Measurements from ENCODE around the gene OR6B1. TPM values are rescaled to one million over a fixed set of nuclear protein-coding genes. Genes with fewer than 3 reads are reported as not detected.

OR6B1 gene
- total and polyA plus RNA-seq, 9 of the 15 experiments (the other 6 are each of a cell fraction or from before 2014, with no cell fraction given), result not detected

GRCh38 chr7:144006029-144006691 lies 6.0 kb downstream of the OR6B1 start:
- Histone ChIP-seq H3K36me3 (ENCODE audit: control insufficient read depth, insufficient read depth, low read length) (no peaks in the 10 kb centered on the region), H3K9me1 (ENCODE audit: control insufficient read depth, insufficient read depth, low read length) (no peaks in the 10 kb centered on the region), H3K4me2 (ENCODE audit: insufficient read depth, low read length) (no peak overlapping the region), H3K4me3 (no peak overlapping the region), H3K27ac (ENCODE audit: extremely low read depth, low read depth, low read length) (no peak overlapping the region), H2AFZ (ENCODE audit: low read depth, low read length) (no peak overlapping the region), H3K79me2 (ENCODE audit: control insufficient read depth, insufficient read depth, low read length) (no peaks in the 10 kb centered on the region), H3K9me3 (replicated peaks; ENCODE audit: control insufficient read depth, insufficient read depth, low read depth, low read length) (peaks cover 2% of the 10 kb centered on the region; the same call in 1 of the 2 replicates), H3K9ac (ENCODE audit: insufficient read depth in 1 of 2, low read depth in 2 of 2, low read length in 2 of 2) (no peak overlapping the region), H3K4me1 (replicated peaks in 1 of 2; ENCODE audit: control insufficient read depth in 2 of 2, insufficient read depth in 2 of 2, low read length in 2 of 2) (no peaks in the 10 kb centered on the region), H4K20me1 (replicated peaks; ENCODE audit: control insufficient read depth, insufficient read depth, low read length) (no peaks in the 10 kb centered on the region), H3K27me3 (ENCODE audit: control insufficient read depth in 2 of 2, insufficient read depth in 2 of 2, low read length in 2 of 2) (0 out of 5 replicates have a peak, but pooled peaks cover 0 to 3% of the 10 kb centered on the region in 2 experiments)
- intact Hi-C loops (cut with micrococcal nuclease), result no loop called here
- no TSS peak for BruUV-seq (replicated peaks)
- CTCF ChIA-PET (ENCODE audit: low intra/inter-chr PET ratio), result no interaction called here
- in situ Hi-C loops (cut with MboI), result no loop called here
- WGBS (ENCODE audit: insufficient coverage, low coverage, missing lambda C conversion rate), result 0% methylated on average over 1 of the region's 1 CpG
- POLR2A ChIA-PET, result no interaction called here
- FAIRE-seq, result no peak
- ATAC-seq, result no peak
- TF ChIP-seq HMG20A (CRISPR knock-in tag; conservative IDR thresholded peaks at IDR 0.05) (no peak), DPF2 (IDR thresholded peaks at IDR 0.05) (no peak), REST (IDR thresholded peaks at IDR 0.05; ENCODE audit: borderline replicate concordance) (no peak), REST (CRISPR knock-in tag; IDR thresholded peaks at IDR 0.05; ENCODE audit: low read depth) (no peak), HDAC6 (IDR thresholded peaks at IDR 0.05; ENCODE audit: low read depth, low read length) (no peak), SIN3A (IDR thresholded peaks at IDR 0.05; ENCODE audit: borderline replicate concordance in 2 of 2, control insufficient read depth in 1 of 2, low read depth in 2 of 2, low read length in 2 of 2) (no peak), SETDB1 (IDR thresholded peaks at IDR 0.05; ENCODE audit: low read length) (no peak), TCF3 (CRISPR knock-in tag; IDR thresholded peaks at IDR 0.05) (no peak), ILK (tag; IDR thresholded peaks at IDR 0.05; ENCODE audit: borderline replicate concordance, low read depth) (no peak), CEBPB (tag; IDR thresholded peaks at IDR 0.05) (no peak), MTA3 (IDR thresholded peaks at IDR 0.05; ENCODE audit: borderline replicate concordance) (no peak), ZNF316 (IDR thresholded peaks at IDR 0.05) (no peak), BACH1 (tag; IDR thresholded peaks at IDR 0.05) (no peak)
- no peak for DNase-seq (ENCODE audit: extremely low read depth in 1 of 4, low spot score in 3 of 4)
